GM18526 (cell line): ENCODE measurements around the gene PHLPP1.

Experiments used
- POLR2A ChIP-seq: IDR thresholded peaks from 3 replicates; pipeline ENCODE4 v1.6.1; 2011; ENCODE audit not compliant: insufficient read length; ENCODE audit errors: extremely low read depth

Gene PHLPP1

GRCh38 chr18:62715436-62715758, at the start of gene PHLPP1:
TSS of gene PHLPP1 (plus strand) at chr18:62715541. CDS start at chr18:62715684, 143 bp downstream.
- no peak for TF ChIP-seq POLR2A

GRCh38 chr18:62669225-62669624, 46.1 kb upstream of the PHLPP1 start:
- no peak for TF ChIP-seq POLR2A

- TF ChIP-seq POLR2A = no peak
Measured at GRCh38 chr18:62670573-62670972, 44.8 kb upstream of the PHLPP1 start.

- TF ChIP-seq POLR2A = no peak
Measured at GRCh38 chr18:62672600-62672999, 42.7 kb upstream of the PHLPP1 start.

- TF ChIP-seq POLR2A = no peak
Measured at GRCh38 chr18:62678847-62679485, 36.4 kb upstream of the PHLPP1 start.

- no peak for TF ChIP-seq POLR2A
Measured at GRCh38 chr18:62682371-62682770, 33.0 kb upstream of the PHLPP1 start.

- no peak for TF ChIP-seq POLR2A
Measured at GRCh38 chr18:62683935-62684334, 31.4 kb upstream of the PHLPP1 start.

- TF ChIP-seq POLR2A = no peak
Measured at GRCh38 chr18:62688743-62689317, 26.5 kb upstream of the PHLPP1 start.

GRCh38 chr18:62690236-62690815, 25.0 kb upstream of the PHLPP1 start:
- TF ChIP-seq POLR2A = no peak

GRCh38 chr18:62693659-62694058, 21.7 kb upstream of the PHLPP1 start:
- TF ChIP-seq POLR2A = no peak

- no peak for TF ChIP-seq POLR2A
Measured at GRCh38 chr18:62697636-62698035, 17.7 kb upstream of the PHLPP1 start.

- TF ChIP-seq POLR2A = no peak
Measured at GRCh38 chr18:62702259-62702658, 13.1 kb upstream of the PHLPP1 start.

GRCh38 chr18:62710417-62710816, 4.9 kb upstream of the PHLPP1 start:
- no peak for TF ChIP-seq POLR2A

GRCh38 chr18:62711781-62712180, 3.6 kb upstream of the PHLPP1 start:
- no peak for TF ChIP-seq POLR2A

GRCh38 chr18:62713651-62714247, 1.6 kb upstream of the PHLPP1 start:
- TF ChIP-seq POLR2A = no peak

- peak; percentile 29 for TF ChIP-seq POLR2A
Measured at GRCh38 chr18:62714671-62715435, 488 bp upstream of the PHLPP1 start.
